Measurements from ENCODE around the gene BASP1. TPM values are rescaled to one million over a fixed set of nuclear protein-coding genes. Genes with fewer than 3 reads are reported as not detected.

BASP1 gene
- total RNA-seq, 1 experiment from 2014 or later, result 0.34 TPM

- H3K4me1 ChIP-seq (ENCODE audit: control insufficient read depth in 1 of 2, insufficient read depth in 2 of 2, low read length in 2 of 2), result no peaks in the 10 kb centered on the region
- RAD21 ChIA-PET (ENCODE audit: low non-redundant PET in 1 of 2, low total read pairs in 2 of 2, uncharacterized antibody in 2 of 2, unreplicated experiment in 2 of 2), result no interaction called here
- H3K4me3 ChIP-seq (replicated peaks in 1 of 2; ENCODE audit: low read depth in 1 of 2, low read length in 2 of 2), result no peak overlapping the region
- POLR2A ChIA-PET, result no interaction called here
- no peak overlapping the region for H2AFZ ChIP-seq (ENCODE audit: low read depth, low read length, poor library complexity, severe bottlenecking)
- intact Hi-C loops (cut with micrococcal nuclease), result no loop called here
- H3K79me2 ChIP-seq (ENCODE audit: insufficient read depth, low read length), result no peaks in the 10 kb centered on the region
- CTCF ChIA-PET, result no interaction called here
- no TSS peak for BruUV-seq (replicated peaks)
- H3K27me3 ChIP-seq (ENCODE audit: insufficient read depth, low read length), result no peaks in the 10 kb centered on the region
- no peak overlapping the region for H3K27ac ChIP-seq (ENCODE audit: low read depth, low read length)
- no peaks in the 10 kb centered on the region for H3K36me3 ChIP-seq (ENCODE audit: control insufficient read depth in 1 of 2, insufficient read depth in 2 of 2, low read length in 2 of 2)
- no peak for TF ChIP-seq SRF (IDR thresholded peaks at IDR 0.05; ENCODE audit: low read depth)
- no peak for TF ChIP-seq EZH2phosphoT487 (IDR thresholded peaks at IDR 0.05; ENCODE audit: borderline replicate concordance)
- no peak for TF ChIP-seq ZFX (IDR thresholded peaks at IDR 0.05)
- no peak for TF ChIP-seq ATF3 (IDR thresholded peaks at IDR 0.05)
- TF ChIP-seq POLR2A (IDR thresholded peaks at IDR 0.05; ENCODE audit: borderline replicate concordance, extremely low read depth, insufficient read depth, insufficient read length), result no peak
- TF ChIP-seq REST (IDR thresholded peaks at IDR 0.05; ENCODE audit: low read depth), result no peak
- TF ChIP-seq POLR2AphosphoS5 (IDR thresholded peaks at IDR 0.05; ENCODE audit: low read depth, low read length), result no peak
- no peak for TF ChIP-seq RAD21 (IDR thresholded peaks at IDR 0.05; ENCODE audit: low read depth)
- TF ChIP-seq EGR1 (IDR thresholded peaks at IDR 0.05; ENCODE audit: low read depth), result no peak
- no peak for TF ChIP-seq MAX (IDR thresholded peaks at IDR 0.05)
- no peak for TF ChIP-seq CEBPB (IDR thresholded peaks at IDR 0.05; ENCODE audit: low read depth)
- TF ChIP-seq JUND (IDR thresholded peaks at IDR 0.05), result no peak
- TF ChIP-seq ELF1 (IDR thresholded peaks at IDR 0.05; ENCODE audit: borderline replicate concordance, low read depth), result no peak
- no peak for TF ChIP-seq FOSL1 (IDR thresholded peaks at IDR 0.05; ENCODE audit: low read depth)
- TF ChIP-seq YY1 (IDR thresholded peaks at IDR 0.05; ENCODE audit: extremely low read depth, insufficient replicate concordance, low read depth, low read length), result no peak
- no peaks in the 10 kb centered on the region for H3K9me2 ChIP-seq (ENCODE audit: insufficient read depth)
- H4K20me1 ChIP-seq (ENCODE audit: insufficient read depth), result no peaks in the 10 kb centered on the region
- no peaks in the 10 kb centered on the region for H3K9me3 ChIP-seq (ENCODE audit: control insufficient read depth in 1 of 2, insufficient read depth in 1 of 2, low read depth in 1 of 2, low read length in 2 of 2)
- DNase-seq (ENCODE audit: low read depth, low spot score), result no peak
- no peak for ATAC-seq
- H3K4me2 ChIP-seq (ENCODE audit: low read length), result no peak overlapping the region
- H3K9ac ChIP-seq (ENCODE audit: low read length), result no peak overlapping the region
Observed at GRCh38 chr5:17315710-17316221, 98.3 kb downstream of the BASP1 start.
